Upper lobe of right lung (tissue), 1 donor: ENCODE results near the gene CDC7. TPM values are rescaled to one million over a fixed set of nuclear protein-coding genes. Genes with fewer than 3 reads are reported as not detected.

Experiments used
- ATAC-seq: fragments of 200-7000 bp; cut with Tn5 transposase; one replicate; pipeline ENCODE4 v1.9.1; 2020; ENCODE audit warnings: mild to moderate bottlenecking, moderate library complexity
- DNase-seq: peaks from one replicate; pipeline ENCODE4 v3.0.0-alpha.2; 2020
- H3K27ac ChIP-seq: fragments of 200-600 bp; one replicate; pipeline ENCODE4 v1.8.0; 2022
- H3K27me3 ChIP-seq: fragments of 200-600 bp; one replicate; pipeline ENCODE4 v1.8.0; 2022; ENCODE audit warnings: mild to moderate bottlenecking
- H3K36me3 ChIP-seq: fragments of 200-600 bp; one replicate; pipeline ENCODE4 v1.8.0; 2022
- H3K4me1 ChIP-seq: fragments of 200-600 bp; one replicate; pipeline ENCODE4 v1.8.0; 2022
- H3K4me3 ChIP-seq: fragments of 200-600 bp; one replicate; pipeline ENCODE4 v1.8.0; 2022; ENCODE audit warnings: mild to moderate bottlenecking
- H3K9me3 ChIP-seq: fragments of 200-600 bp; one replicate; pipeline ENCODE4 v1.8.0; 2022
- CTCF ChIP-seq: fragments of 200-600 bp; IDR thresholded peaks from one replicate; pipeline ENCODE4 v1.8.0; 2022; ENCODE audit warnings: antibody characterized with exemption
- intact Hi-C: fragments of 100-400 bp; cut with DNase I; formaldehyde crosslinking; loops from one replicate; pipeline ENCODE4 v1.11.0; 2022
- total RNA-seq: library from RNA; stranded (reverse); fragmentation: NEBNext Ultra II Directional; extraction: Animal tissue kit (Norgen Biotek cat#: 25700); gene quantifications from one replicate; pipeline ENCODE4 v1.2.1, GENCODE V29; 2021
- donor health status: DM: no; HTN: yes; CAD: no; lungs with severe emphysema.

Gene CDC7
- total RNA-seq, 1 donor from 2014 or later, result 4.3 TPM

- intact Hi-C loops, result no loop called here
- Histone ChIP-seq H3K4me1 (no peaks in the 10 kb centered on the region), H3K27me3 (no peaks in the 10 kb centered on the region), H3K4me3 (no peak overlapping the region), H3K9me3 (no peaks in the 10 kb centered on the region), H3K27ac (no peak overlapping the region), H3K36me3 (no peaks in the 10 kb centered on the region)
- ATAC-seq (no peak), DNase-seq (no peak)
- TF ChIP-seq CTCF, result no peak
Measured at GRCh38 chr1:91487469-91487868, 13.2 kb upstream of the CDC7 start.

GRCh38 chr1:91490501-91490900 is 10.2 kb upstream of the CDC7 start:
- intact Hi-C loops, result no loop called here
- no peaks in the 10 kb centered on the region for H3K36me3 ChIP-seq
- H3K4me3 ChIP-seq, result no peak overlapping the region
- no peaks in the 10 kb centered on the region for H3K27me3 ChIP-seq
- no peaks in the 10 kb centered on the region for H3K9me3 ChIP-seq
- no peak overlapping the region for H3K27ac ChIP-seq
- H3K4me1 ChIP-seq, result no peaks in the 10 kb centered on the region
- DNase-seq (no peak), ATAC-seq (no peak)
- no peak for TF ChIP-seq CTCF

GRCh38 chr1:91498035-91498434 is 2.6 kb upstream of the CDC7 start:
- ATAC-seq, result no peak
- intact Hi-C loops, result no loop called here
- H3K36me3 ChIP-seq, result no peaks in the 10 kb centered on the region
- H3K4me1 ChIP-seq, result peaks cover 8% of the 10 kb centered on the region
- H3K4me3 ChIP-seq, result no peak overlapping the region
- H3K27ac ChIP-seq, result no peak overlapping the region
- TF ChIP-seq CTCF, result no peak
- H3K9me3 ChIP-seq, result no peaks in the 10 kb centered on the region
- no peak for DNase-seq
- no peaks in the 10 kb centered on the region for H3K27me3 ChIP-seq

GRCh38 chr1:91498498-91499245 is 2.0 kb upstream of the CDC7 start:
- H3K27me3 ChIP-seq, result no peaks in the 10 kb centered on the region
- H3K36me3 ChIP-seq, result no peaks in the 10 kb centered on the region
- H3K27ac ChIP-seq, result no peak overlapping the region
- ATAC-seq (no peak), DNase-seq (no peak)
- H3K9me3 ChIP-seq, result no peaks in the 10 kb centered on the region
- H3K4me3 ChIP-seq, result no peak overlapping the region
- peaks cover 8% of the 10 kb centered on the region for H3K4me1 ChIP-seq
- intact Hi-C loops, result no loop called here
- TF ChIP-seq CTCF, result no peak

- Histone ChIP-seq H3K27me3 (no peaks in the 10 kb centered on the region), H3K4me1 (peaks cover 8% of the 10 kb centered on the region), H3K27ac (no peak overlapping the region), H3K4me3 (no peak overlapping the region), H3K9me3 (no peaks in the 10 kb centered on the region), H3K36me3 (no peaks in the 10 kb centered on the region)
- TF ChIP-seq CTCF, result no peak
- DNase-seq (no peak), ATAC-seq (no peak)
- intact Hi-C loops, result no loop called here
Measured at GRCh38 chr1:91499346-91499745, 1.3 kb upstream of the CDC7 start.
